ENCODE measurements around the gene NPAS2. TPM values are rescaled to one million over a fixed set of nuclear protein-coding genes. Genes with fewer than 3 reads are reported as not detected.

Gene NPAS2
- total and polyA plus RNA-seq, 2 donors from 2014 or later = 8.4 to 44.5 TPM

DNA sequence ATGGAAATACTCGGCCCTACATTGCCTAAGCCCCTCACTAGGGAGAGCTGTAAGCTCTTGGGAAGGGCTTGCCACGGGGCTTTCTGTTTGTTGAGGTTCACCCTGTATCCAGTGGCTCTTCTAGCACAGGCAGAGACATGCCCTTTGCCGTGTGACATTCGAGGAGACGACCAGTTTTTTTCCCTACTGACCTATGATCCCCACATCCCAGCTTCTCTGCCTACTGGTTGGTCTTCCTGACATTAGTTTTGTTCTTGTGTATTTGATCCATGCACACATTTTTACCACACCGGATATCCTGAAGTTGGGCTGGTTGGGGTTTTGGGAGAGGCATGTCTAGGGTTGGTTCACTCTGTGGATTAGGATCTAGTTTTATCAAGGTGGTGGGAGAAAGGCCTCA lies 69.3 kb downstream of the NPAS2 start:
- no peak overlapping the region for H3K4me3 ChIP-seq (ENCODE audit: low read length in 3 of 3)
- peaks cover 0 to 5% (median 2%) of the 10 kb centered on the region in 3 donors for H3K4me1 ChIP-seq (ENCODE audit: control insufficient read depth in 2 of 3, insufficient read depth in 2 of 3, low read depth in 1 of 3, low read length in 3 of 3)
- H3K9me3 ChIP-seq (ENCODE audit: control insufficient read depth in 2 of 3, insufficient read depth in 1 of 3, low read length in 3 of 3) = no peaks in the 10 kb centered on the region
- intact Hi-C loops (cut with DNase I) = no loop called here
- no peak overlapping the region for H3K9ac ChIP-seq (ENCODE audit: low read length in 3 of 3)
- no peak for FAIRE-seq
- no peaks in the 10 kb centered on the region for H3K36me3 ChIP-seq (ENCODE audit: control insufficient read depth in 2 of 3, insufficient read depth in 3 of 3, low read length in 3 of 3)
- H3K27ac ChIP-seq (ENCODE audit: low read depth in 2 of 2, low read length in 2 of 2) = no peak overlapping the region
- DNase-seq = no peak
- TF ChIP-seq CTCF (IDR thresholded peaks at IDR 0.05; ENCODE audit: borderline replicate concordance, extremely low read depth, insufficient read depth) = no peak
- no peaks in the 10 kb centered on the region for H3K27me3 ChIP-seq (ENCODE audit: control insufficient read depth, insufficient read depth, low read length)

DNA sequence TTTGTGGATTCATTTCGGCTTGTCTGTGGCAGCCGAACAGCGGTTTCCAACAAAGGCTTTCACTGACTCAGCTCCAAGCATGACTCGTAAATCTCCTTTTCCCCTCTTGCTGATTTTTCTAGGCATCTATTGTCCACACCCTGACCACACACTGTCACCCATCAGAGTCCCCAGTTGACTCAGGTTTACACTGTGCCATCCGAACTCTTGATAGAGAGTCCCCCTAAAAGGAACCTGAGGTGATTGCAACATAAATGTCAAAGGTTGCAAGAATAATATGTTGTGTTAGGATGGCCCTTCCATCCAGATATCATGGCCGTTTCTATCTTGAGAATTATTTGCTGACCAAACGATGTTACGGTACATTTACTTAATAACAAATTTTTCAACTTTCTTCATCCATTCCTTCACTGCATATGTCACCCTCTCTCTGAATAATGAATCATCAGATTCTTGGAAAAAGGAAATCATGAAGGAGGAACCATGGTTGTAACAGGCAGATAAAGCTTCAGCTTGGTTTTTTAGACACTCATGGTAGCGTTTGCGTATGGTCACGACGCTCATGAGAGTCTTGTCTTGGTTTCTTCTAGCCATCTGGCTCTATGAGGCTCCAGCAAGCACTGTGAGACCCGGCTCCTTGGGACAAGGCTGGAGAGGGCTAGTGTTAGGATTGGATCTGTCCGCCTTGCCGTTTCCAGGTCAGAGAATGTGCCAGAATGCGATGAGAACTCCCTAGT lies 72.1 kb downstream of the NPAS2 start:
- H3K4me1 ChIP-seq (ENCODE audit: control insufficient read depth in 2 of 3, insufficient read depth in 2 of 3, low read depth in 1 of 3, low read length in 3 of 3) = peaks cover 0 to 10% (median 4%) of the 10 kb centered on the region in 3 donors
- H3K9me3 ChIP-seq (ENCODE audit: control insufficient read depth in 2 of 3, insufficient read depth in 1 of 3, low read length in 3 of 3) = no peaks in the 10 kb centered on the region
- no peak overlapping the region for H3K4me3 ChIP-seq (ENCODE audit: low read length in 3 of 3)
- no peaks in the 10 kb centered on the region for H3K27me3 ChIP-seq (ENCODE audit: control insufficient read depth, insufficient read depth, low read length)
- H3K36me3 ChIP-seq (ENCODE audit: control insufficient read depth in 2 of 3, insufficient read depth in 3 of 3, low read length in 3 of 3) = no peaks in the 10 kb centered on the region
- no peak overlapping the region for H3K27ac ChIP-seq (ENCODE audit: low read depth in 2 of 2, low read length in 2 of 2)
- no peak overlapping the region for H3K9ac ChIP-seq (ENCODE audit: low read length in 3 of 3)
- FAIRE-seq = no peak
- peak in 1 of 5 donors; percentile 15 for DNase-seq
- TF ChIP-seq CTCF (IDR thresholded peaks at IDR 0.05; ENCODE audit: borderline replicate concordance, extremely low read depth, insufficient read depth) = no peak
- intact Hi-C loops (cut with DNase I) = no loop called here

DNA sequence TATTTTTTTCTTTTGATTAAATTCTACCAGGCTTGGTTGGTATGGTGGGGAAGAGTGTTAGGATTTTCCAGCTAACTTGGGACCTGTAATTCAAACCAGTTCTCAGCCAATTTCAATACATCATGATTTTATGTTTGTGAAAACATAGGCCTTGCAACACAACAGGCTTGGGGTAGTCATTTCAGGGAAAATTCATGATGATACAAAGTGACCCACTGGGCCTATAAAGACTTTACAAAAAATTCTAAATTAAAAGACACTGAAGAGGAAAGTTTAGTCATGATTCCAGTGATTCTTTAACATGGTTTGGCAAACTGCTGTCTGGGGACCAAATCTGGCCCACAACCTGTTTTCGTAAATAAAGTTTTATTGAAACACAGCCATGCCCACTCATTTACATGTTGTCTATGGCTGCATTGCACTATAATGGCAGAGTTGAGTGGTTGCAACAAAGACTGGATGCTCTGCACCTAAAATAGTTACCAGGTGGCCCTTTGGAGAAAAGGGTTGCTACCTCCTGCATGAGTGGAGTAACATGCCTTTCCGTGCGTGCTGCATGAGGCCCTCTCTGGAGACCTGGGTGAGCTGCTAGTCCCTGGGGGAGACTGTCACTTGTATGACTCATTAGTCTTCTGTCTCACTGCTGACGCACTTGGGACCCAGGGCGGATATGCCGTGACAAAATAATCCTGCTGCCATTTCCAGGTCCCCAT lies 73.6 kb downstream of the NPAS2 start:
- Histone ChIP-seq H3K4me3 (ENCODE audit: low read length in 3 of 3) (no peak overlapping the region), H3K9ac (ENCODE audit: low read length in 3 of 3) (no peak overlapping the region), H3K36me3 (ENCODE audit: control insufficient read depth in 2 of 3, insufficient read depth in 3 of 3, low read length in 3 of 3) (no peaks in the 10 kb centered on the region), H3K4me1 (ENCODE audit: control insufficient read depth in 2 of 3, insufficient read depth in 2 of 3, low read depth in 1 of 3, low read length in 3 of 3) (peaks cover 0 to 10% (median 2%) of the 10 kb centered on the region in 3 donors), H3K27me3 (ENCODE audit: control insufficient read depth, insufficient read depth, low read length) (no peaks in the 10 kb centered on the region), H3K27ac (ENCODE audit: low read depth in 2 of 2, low read length in 2 of 2) (peak overlapping the region in 1 of 2 donors; percentile 34), H3K9me3 (ENCODE audit: control insufficient read depth in 2 of 3, insufficient read depth in 1 of 3, low read length in 3 of 3) (no peaks in the 10 kb centered on the region)
- intact Hi-C loops (cut with DNase I) = no loop called here
- no peak for DNase-seq
- FAIRE-seq = no peak
- TF ChIP-seq CTCF (IDR thresholded peaks at IDR 0.05; ENCODE audit: borderline replicate concordance, extremely low read depth, insufficient read depth) = no peak
